Esophagus muscularis mucosa (tissue), 4 donors: ENCODE measurements around the gene DMRTC2.

ENCODE experiments used
- CTCF ChIP-seq, 3 experiments: fragments of 200-600 bp in 2 of 3; fragments of 450-650 bp in 1 of 3; sonication (generic) in 2 of 3; IDR thresholded peaks; one replicate each; pipeline ENCODE4 v1.5.1; 2017 to 2019; ENCODE audit warnings: antibody characterized with exemption in 3 of 3, mild to moderate bottlenecking in 2 of 3, moderate library complexity in 1 of 3
- EP300 ChIP-seq: sonication (generic); formaldehyde crosslinking; IDR thresholded peaks from one replicate; pipeline ENCODE4 v1.6.1; 2017; ENCODE audit warnings: antibody characterized with exemption
- POLR2A ChIP-seq: fragments of 450-650 bp; IDR thresholded peaks from one replicate; pipeline ENCODE4 v1.6.1; 2017; ENCODE audit warnings: antibody characterized with exemption, moderate library complexity, mild to moderate bottlenecking, low read depth
- POLR2AphosphoS5 ChIP-seq, 2 donors: sonication (generic); formaldehyde crosslinking; IDR thresholded peaks; one replicate each; pipeline ENCODE4 v1.6.1; 2017; ENCODE audit warnings: antibody characterized with exemption in 2 of 2

DNA sequence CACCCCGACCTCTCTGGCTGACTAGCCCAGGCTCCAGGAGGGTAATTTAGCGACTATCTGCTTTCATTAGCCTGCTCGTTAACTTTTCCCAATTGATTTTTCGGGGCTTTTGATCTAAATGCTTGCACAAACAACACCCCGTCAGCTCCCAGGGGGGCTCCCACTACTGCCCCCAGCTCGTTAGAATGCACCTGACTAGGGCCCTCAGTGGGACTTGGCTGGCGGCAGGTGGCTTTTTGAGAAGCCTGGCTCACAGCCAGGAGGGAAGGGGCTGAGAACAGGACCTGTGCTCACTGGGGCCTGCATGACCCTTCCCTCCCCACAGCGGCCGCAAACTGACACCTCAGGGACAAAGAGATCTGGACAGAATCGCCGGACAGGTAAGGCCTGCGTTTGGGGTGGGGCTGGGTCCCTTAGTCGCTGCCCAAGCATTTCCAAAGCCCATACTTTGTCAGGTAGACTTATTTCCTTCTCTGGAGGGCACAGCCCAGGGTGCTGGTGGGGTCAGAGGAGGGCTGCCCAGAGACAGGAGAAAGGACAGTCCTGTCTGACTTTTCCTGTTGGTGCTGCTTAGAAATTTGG, 24.6 kb downstream of the DMRTC2 start:
- no peak for TF ChIP-seq CTCF (IDR thresholded peaks at IDR 0.05)
- no peak for TF ChIP-seq EP300
- no peak for TF ChIP-seq POLR2AphosphoS5 (IDR thresholded peaks at IDR 0.05)
- TF ChIP-seq POLR2A = no peak
